Activated CD8-positive, alpha-beta T cell treated with anti-CD3 and anti-CD28 coated beads for 36 hours (primary cell): Measurements from ENCODE around the gene KRT14. TPM values are rescaled to one million over a fixed set of nuclear protein-coding genes. Genes with fewer than 3 reads are reported as not detected.

ENCODE experiments used
- ATAC-seq: fragments of 200-7000 bp; cut with Tn5 transposase; one replicate; pipeline ENCODE4 v1.10.0; 2021; ENCODE audit warnings: mild to moderate bottlenecking, moderate library complexity
- CTCF ChIA-PET: fragments of 350-600 bp; sonication (Branson Sonifier 250); formaldehyde crosslinking; loops from one replicate; lab custom pipeline; 2021; ENCODE audit warnings: antibody characterized with exemption; lab: Charles Lee
- POLR2A ChIA-PET: fragments of 350-600 bp; sonication (Branson Sonifier 250); formaldehyde crosslinking; loops from one replicate; lab custom pipeline; 2021; ENCODE audit warnings: antibody characterized with exemption; lab: Charles Lee
- DNase-seq: peaks from one replicate; pipeline ENCODE4 v3.0.0-alpha.2; 2020
- H3K27ac Mint-ChIP-seq: one replicate; pipeline ENCODE4 v1.8.0; 2021; ENCODE audit warnings: mild to moderate bottlenecking, mixed read lengths
- H3K27me3 Mint-ChIP-seq: one replicate; pipeline ENCODE4 v1.8.0; 2021; ENCODE audit warnings: mixed read lengths
- H3K36me3 Mint-ChIP-seq: one replicate; pipeline ENCODE4 v1.8.0; 2021; ENCODE audit warnings: low read depth, mixed read lengths
- H3K4me1 Mint-ChIP-seq: one replicate; pipeline ENCODE4 v1.8.0; 2021; ENCODE audit warnings: low read depth, mixed read lengths
- H3K4me3 Mint-ChIP-seq: one replicate; pipeline ENCODE4 v1.8.0; 2021; ENCODE audit warnings: mild to moderate bottlenecking, moderate library complexity, mixed read lengths
- H3K9me3 Mint-ChIP-seq: one replicate; pipeline ENCODE4 v1.8.0; 2021; ENCODE audit warnings: mixed read lengths
- intact Hi-C: fragments of 100-400 bp; cut with micrococcal nuclease; formaldehyde crosslinking; loops from one replicate; pipeline ENCODE4 v1.10.0; 2022
- total RNA-seq, 2 experiments: library from RNA; stranded (reverse); gene quantifications; one replicate each; pipeline ENCODE4 v1.2.3, GENCODE V29; 2021
- TF ChIP-seq, protein P1 (sequence below): fragments of 200-600 bp; IDR thresholded peaks from one replicate; pipeline ENCODE4 v1.8.0; 2022; ENCODE audit warnings: antibody characterized with exemption, mild to moderate bottlenecking

The KRT14 gene
- total RNA-seq, 2 experiments from 2014 or later, result not detected

DNA sequence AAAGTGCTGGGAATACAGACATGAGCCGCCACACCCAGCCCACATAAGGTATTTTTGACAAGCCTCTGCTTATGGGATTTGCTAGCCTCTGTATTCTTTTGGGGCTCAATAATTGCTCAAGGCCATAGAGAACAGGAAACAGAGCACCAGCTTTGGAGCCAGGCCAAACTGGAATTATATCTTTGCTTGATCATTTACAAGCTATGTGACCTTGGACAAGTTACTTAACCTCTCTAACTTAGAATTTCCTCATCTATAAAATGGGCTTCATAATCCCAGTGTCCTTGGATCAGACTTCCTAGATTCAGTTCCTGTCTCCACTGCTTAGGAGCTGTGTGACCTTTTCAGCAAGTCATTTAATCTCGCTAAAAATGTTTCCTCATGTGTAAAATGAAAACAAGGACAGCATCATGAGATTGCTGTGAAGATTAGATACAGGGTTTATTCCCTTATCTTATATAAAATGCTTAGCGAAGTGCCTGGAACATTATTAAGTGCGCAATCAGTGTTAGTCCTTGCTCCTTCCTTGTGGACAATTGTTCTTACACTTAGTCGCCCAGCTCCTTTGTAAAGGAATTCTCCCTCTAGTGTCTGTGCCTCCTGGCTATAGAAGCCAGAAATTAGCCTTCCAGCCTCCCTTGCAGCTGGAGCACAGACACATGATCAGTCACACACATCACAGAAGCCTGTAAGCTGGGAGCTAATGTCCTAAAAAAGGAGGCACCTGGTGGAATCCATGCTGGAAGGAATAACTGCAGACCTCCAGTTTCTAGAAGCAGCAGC lies 31.4 kb downstream of the KRT14 start:
- Mint-ChIP-seq H3K4me1 (no peaks in the 10 kb centered on the region), H3K27me3 (peaks cover 22% of the 10 kb centered on the region), H3K4me3 (no peak overlapping the region), H3K9me3 (no peaks in the 10 kb centered on the region), H3K27ac (no peak overlapping the region), H3K36me3 (no peaks in the 10 kb centered on the region)
- intact Hi-C loops, result no loop called here
- ChIA-PET POLR2A (no interaction called here), CTCF (interaction anchor here (1.4 kb wide), 1 partner anchor 93 kb away, joined by 6 read pairs; no protein-coding TSS in a partner anchor)
- TF ChIP-seq, protein P1, sequence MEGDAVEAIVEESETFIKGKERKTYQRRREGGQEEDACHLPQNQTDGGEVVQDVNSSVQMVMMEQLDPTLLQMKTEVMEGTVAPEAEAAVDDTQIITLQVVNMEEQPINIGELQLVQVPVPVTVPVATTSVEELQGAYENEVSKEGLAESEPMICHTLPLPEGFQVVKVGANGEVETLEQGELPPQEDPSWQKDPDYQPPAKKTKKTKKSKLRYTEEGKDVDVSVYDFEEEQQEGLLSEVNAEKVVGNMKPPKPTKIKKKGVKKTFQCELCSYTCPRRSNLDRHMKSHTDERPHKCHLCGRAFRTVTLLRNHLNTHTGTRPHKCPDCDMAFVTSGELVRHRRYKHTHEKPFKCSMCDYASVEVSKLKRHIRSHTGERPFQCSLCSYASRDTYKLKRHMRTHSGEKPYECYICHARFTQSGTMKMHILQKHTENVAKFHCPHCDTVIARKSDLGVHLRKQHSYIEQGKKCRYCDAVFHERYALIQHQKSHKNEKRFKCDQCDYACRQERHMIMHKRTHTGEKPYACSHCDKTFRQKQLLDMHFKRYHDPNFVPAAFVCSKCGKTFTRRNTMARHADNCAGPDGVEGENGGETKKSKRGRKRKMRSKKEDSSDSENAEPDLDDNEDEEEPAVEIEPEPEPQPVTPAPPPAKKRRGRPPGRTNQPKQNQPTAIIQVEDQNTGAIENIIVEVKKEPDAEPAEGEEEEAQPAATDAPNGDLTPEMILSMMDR, result no peak
- no peak for ATAC-seq
- no peak for DNase-seq

DNA sequence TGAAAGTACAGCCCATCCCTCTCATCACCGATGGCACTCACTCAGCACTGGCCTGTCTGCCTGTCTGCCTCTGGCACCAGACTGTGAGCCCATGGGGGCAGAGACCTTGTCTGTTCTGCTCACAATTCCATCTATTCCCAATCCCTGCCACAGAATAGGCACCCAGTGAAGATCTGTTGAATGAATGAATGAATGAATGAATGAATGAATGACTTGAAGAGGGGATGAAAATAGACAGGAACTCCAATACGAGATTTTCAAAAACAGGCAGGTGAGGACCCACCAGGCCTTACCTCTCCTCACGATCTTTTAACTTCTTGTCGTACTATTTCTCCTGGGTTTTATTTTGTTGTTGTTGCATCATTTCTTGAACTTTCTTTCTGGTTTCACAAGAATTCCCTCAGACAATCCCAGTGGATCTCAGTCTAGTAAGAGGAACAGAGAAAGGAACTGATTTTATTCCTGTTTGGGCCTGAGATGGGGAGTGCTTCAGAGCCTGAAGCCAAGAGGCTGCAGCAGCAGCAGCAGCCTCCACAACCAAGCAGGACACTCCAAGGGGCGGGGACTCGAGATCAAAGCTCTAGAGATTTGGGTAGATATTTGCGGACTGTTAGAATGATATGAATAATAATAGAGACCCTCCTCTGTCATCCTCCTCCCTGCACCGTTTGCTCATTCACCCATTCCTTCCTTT lies 32.6 kb downstream of the KRT14 start:
- no peaks in the 10 kb centered on the region for H3K9me3 Mint-ChIP-seq
- no peak overlapping the region for H3K27ac Mint-ChIP-seq
- ATAC-seq (no peak), DNase-seq (no peak)
- peaks cover 14% of the 10 kb centered on the region for H3K27me3 Mint-ChIP-seq
- peaks cover 4% of the 10 kb centered on the region for H3K4me1 Mint-ChIP-seq
- ChIA-PET CTCF (interaction anchor here (1.4 to 8.2 kb wide), 3 partner anchors 94 to 110 kb away, joined by 6 to 190 read pairs (median 156); no protein-coding TSS in a partner anchor), POLR2A (no interaction called here)
- intact Hi-C loops, result no loop called here
- no peaks in the 10 kb centered on the region for H3K36me3 Mint-ChIP-seq
- H3K4me3 Mint-ChIP-seq, result no peak overlapping the region
- TF ChIP-seq, protein P1, result no peak

DNA sequence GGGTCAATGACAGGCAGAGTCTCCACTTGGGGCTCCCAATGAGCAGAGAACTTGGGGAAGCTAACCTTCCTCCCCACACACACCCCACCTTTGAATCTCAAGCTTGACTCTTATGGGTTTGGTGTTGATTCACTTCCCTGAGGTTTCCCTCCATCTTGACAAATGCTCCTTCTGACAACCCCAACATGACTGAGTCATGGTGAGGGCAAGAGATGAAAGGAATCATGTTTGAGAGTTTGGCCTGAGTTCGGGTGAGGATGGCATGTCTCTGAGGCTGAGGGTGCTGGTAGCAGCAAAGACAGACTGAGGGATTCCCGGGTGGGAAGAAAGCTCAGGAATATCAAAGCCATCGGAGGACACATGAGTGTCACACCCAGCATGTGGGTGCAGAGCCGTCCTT lies 33.5 kb downstream of the KRT14 start:
- no peaks in the 10 kb centered on the region for H3K9me3 Mint-ChIP-seq
- ATAC-seq (no peak), DNase-seq (no peak)
- no peak overlapping the region for H3K27ac Mint-ChIP-seq
- H3K4me1 Mint-ChIP-seq, result peaks cover 12% of the 10 kb centered on the region
- ChIA-PET CTCF (interaction anchor here (7.5 to 8.2 kb wide), 2 partner anchors 95 to 111 kb away, joined by 156 to 190 read pairs; no protein-coding TSS in a partner anchor), POLR2A (interaction anchor here (1.1 kb wide), 2 partner anchors 12 to 110 kb away, joined by 3 to 4 read pairs; no protein-coding TSS in a partner anchor)
- TF ChIP-seq, protein P1, result no peak
- no peaks in the 10 kb centered on the region for H3K36me3 Mint-ChIP-seq
- no peak overlapping the region for H3K4me3 Mint-ChIP-seq
- peaks cover 12% of the 10 kb centered on the region for H3K27me3 Mint-ChIP-seq
- intact Hi-C loops, result no loop called here

DNA sequence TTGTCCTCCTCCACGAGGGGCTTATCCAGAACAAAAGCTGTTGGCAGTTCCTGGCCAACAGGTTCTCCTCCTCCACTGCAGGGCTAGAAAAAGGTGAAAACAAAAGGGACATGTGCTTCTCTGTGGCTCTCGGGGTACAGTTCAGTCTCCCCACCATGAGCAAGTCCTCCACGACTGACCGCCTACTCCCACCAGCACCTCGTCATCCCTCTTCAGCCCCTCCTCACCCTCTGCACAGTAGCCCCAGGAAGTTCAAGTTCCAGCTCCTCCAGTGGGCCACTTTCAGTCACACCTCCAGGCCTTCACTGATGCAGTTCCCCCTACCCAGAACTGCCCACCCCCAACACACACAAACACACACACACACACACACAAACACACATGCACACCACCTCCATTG lies 34.2 kb downstream of the KRT14 start:
- H3K27me3 Mint-ChIP-seq, result peaks cover 6% of the 10 kb centered on the region
- TF ChIP-seq, protein P1, result no peak
- H3K4me1 Mint-ChIP-seq, result peaks cover 19% of the 10 kb centered on the region
- H3K36me3 Mint-ChIP-seq, result no peaks in the 10 kb centered on the region
- ATAC-seq, result no peak
- DNase-seq, result no peak
- ChIA-PET POLR2A (interaction anchor here (1.1 kb wide), 2 partner anchors 12 to 110 kb away, joined by 3 to 4 read pairs; no protein-coding TSS in a partner anchor), CTCF (interaction anchor here (1.5 to 8.2 kb wide), 3 partner anchors 27 to 112 kb away, joined by 3 to 190 read pairs (median 156); no protein-coding TSS in a partner anchor)
- no peak overlapping the region for H3K4me3 Mint-ChIP-seq
- intact Hi-C loops, result no loop called here
- no peak overlapping the region for H3K27ac Mint-ChIP-seq
- peaks cover under 1% of the 10 kb centered on the region for H3K9me3 Mint-ChIP-seq
